Activated B cell treated with CpG ODN at 0.5 μM for 24 hours (primary cell): ENCODE results near the gene PCDHGB2. TPM values are rescaled to one million over a fixed set of nuclear protein-coding genes. Genes with fewer than 3 reads are reported as not detected.

Experiments used
- ATAC-seq: fragments of 200-7000 bp; cut with Tn5 transposase; one replicate; pipeline ENCODE4 v1.10.0; 2021; ENCODE audit warnings: low read depth, mild to moderate bottlenecking, moderate library complexity
- CTCF ChIA-PET: fragments of 350-600 bp; sonication (Branson Sonifier 250); formaldehyde crosslinking; loops from one replicate; lab custom pipeline; 2021; ENCODE audit warnings: antibody characterized with exemption; lab: Charles Lee
- POLR2A ChIA-PET: fragments of 350-600 bp; sonication (Branson Sonifier 250); formaldehyde crosslinking; loops from one replicate; lab custom pipeline; 2021; ENCODE audit warnings: antibody characterized with exemption; lab: Charles Lee
- DNase-seq: peaks from one replicate; pipeline ENCODE4 v3.0.0; 2022
- H3K27ac Mint-ChIP-seq: one replicate; pipeline ENCODE4 v1.8.0; 2020; ENCODE audit warnings: mixed read lengths
- H3K27me3 Mint-ChIP-seq: one replicate; pipeline ENCODE4 v1.8.0; 2021; ENCODE audit warnings: mixed read lengths
- H3K36me3 Mint-ChIP-seq: one replicate; pipeline ENCODE4 v1.8.0; 2021; ENCODE audit warnings: low read depth, mixed read lengths
- H3K4me1 Mint-ChIP-seq: one replicate; pipeline ENCODE4 v1.8.0; 2021; ENCODE audit warnings: mixed read lengths
- H3K4me3 Mint-ChIP-seq: one replicate; pipeline ENCODE4 v1.8.0; 2020; ENCODE audit warnings: mild to moderate bottlenecking, mixed read lengths
- H3K9me3 Mint-ChIP-seq: one replicate; pipeline ENCODE4 v1.8.0; 2020; ENCODE audit warnings: mixed read lengths
- intact Hi-C: fragments of 100-400 bp; cut with micrococcal nuclease; formaldehyde crosslinking; loops from one replicate; pipeline ENCODE4 v1.15.1; 2024
- total RNA-seq: library from RNA; stranded (reverse); gene quantifications from 2 replicates; pipeline ENCODE4 v1.2.3, GENCODE V29; 2022
- TF ChIP-seq, protein P1 (sequence below): fragments of 200-600 bp; IDR thresholded peaks from one replicate; pipeline ENCODE4 v1.8.0; 2022; ENCODE audit warnings: antibody characterized with exemption, mild to moderate bottlenecking

The PCDHGB2 gene
- total RNA-seq, 1 donor from 2014 or later = 2.6 TPM

DNA sequence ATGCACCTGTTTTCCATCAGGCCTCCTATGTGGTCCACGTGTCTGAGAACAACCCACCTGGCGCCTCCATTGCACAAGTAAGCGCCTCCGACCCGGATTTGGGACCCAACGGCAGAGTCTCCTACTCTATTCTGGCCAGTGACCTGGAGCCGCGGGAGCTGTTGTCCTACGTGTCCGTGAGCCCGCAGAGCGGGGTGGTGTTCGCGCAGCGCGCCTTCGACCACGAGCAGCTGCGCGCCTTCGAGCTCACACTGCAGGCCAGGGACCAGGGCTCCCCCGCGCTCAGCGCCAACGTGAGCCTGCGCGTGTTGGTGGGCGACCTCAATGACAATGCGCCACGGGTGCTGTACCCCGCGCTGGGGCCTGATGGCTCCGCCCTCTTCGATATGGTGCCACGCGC lies 8.2 kb upstream of the PCDHGB2 start:
- Mint-ChIP-seq H3K4me3 (no peak overlapping the region), H3K4me1 (no peaks in the 10 kb centered on the region), H3K36me3 (no peaks in the 10 kb centered on the region), H3K27ac (no peak overlapping the region), H3K9me3 (peaks cover 13% of the 10 kb centered on the region), H3K27me3 (peaks cover 56% of the 10 kb centered on the region)
- CTCF ChIA-PET = interaction anchor here (1.2 to 2.5 kb wide), 2 partner anchors 31 to 212 kb away, joined by 3 to 8 read pairs; partner anchors contain the start of gene TAF7
- DNase-seq (no peak), ATAC-seq (no peak)
- POLR2A ChIA-PET = no interaction called here
- TF ChIP-seq, protein P1, sequence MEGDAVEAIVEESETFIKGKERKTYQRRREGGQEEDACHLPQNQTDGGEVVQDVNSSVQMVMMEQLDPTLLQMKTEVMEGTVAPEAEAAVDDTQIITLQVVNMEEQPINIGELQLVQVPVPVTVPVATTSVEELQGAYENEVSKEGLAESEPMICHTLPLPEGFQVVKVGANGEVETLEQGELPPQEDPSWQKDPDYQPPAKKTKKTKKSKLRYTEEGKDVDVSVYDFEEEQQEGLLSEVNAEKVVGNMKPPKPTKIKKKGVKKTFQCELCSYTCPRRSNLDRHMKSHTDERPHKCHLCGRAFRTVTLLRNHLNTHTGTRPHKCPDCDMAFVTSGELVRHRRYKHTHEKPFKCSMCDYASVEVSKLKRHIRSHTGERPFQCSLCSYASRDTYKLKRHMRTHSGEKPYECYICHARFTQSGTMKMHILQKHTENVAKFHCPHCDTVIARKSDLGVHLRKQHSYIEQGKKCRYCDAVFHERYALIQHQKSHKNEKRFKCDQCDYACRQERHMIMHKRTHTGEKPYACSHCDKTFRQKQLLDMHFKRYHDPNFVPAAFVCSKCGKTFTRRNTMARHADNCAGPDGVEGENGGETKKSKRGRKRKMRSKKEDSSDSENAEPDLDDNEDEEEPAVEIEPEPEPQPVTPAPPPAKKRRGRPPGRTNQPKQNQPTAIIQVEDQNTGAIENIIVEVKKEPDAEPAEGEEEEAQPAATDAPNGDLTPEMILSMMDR = no peak
- intact Hi-C loops = no loop called here

DNA sequence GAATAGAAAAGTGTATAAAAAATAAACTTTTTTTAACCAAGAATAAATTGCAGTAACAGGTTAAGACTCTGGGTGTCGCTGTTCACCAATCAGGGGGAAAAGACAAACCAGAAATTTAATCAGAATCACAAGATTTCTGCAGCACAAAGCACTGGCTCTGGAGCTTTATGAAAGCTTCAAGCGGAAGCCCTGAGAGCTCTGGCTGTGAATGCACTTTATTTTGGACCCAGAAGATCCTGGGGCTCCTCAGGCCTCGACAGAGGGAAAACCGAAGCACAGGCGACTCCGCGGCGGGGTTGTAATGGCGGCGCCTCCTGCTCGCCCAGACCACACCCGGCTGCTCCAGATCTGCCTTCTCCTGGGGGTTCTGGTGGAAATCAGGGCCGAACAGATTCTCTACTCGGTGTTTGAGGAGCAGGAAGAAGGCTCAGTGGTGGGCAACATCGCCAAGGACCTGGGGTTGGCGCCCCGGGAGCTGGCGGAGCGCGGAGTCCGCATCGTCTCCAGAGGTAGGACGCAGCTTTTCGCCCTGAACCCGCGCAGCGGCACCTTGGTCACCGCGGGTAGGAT lies 4.8 kb upstream of the PCDHGB2 start, which contains the start of gene PCDHGA4:
TSS of gene PCDHGA4 (plus strand) at position 122 of the 570 bp plus-strand sequence. CDS start at position 209, 87 bp downstream.
- H3K4me3 Mint-ChIP-seq = no peak within 1 kb of the TSS
- peaks cover 58% of the 10 kb centered on the region for H3K27me3 Mint-ChIP-seq
- H3K27ac Mint-ChIP-seq = no peak within 1 kb of the TSS
- no peak for DNase-seq
- intact Hi-C loops = no loop called here
- TF ChIP-seq, protein P1 = no peak
- H3K36me3 Mint-ChIP-seq = peaks cover 2% of the 10 kb centered on the region
- ATAC-seq = no peak
- ChIA-PET CTCF (interaction anchor here (1.3 kb wide), 1 partner anchor 209 kb away, joined by 5 read pairs; no protein-coding TSS in a partner anchor), POLR2A (no interaction called here)
- peaks cover 18% of the 10 kb centered on the region for H3K9me3 Mint-ChIP-seq
- H3K4me1 Mint-ChIP-seq = no peaks in the 10 kb centered on the region

DNA sequence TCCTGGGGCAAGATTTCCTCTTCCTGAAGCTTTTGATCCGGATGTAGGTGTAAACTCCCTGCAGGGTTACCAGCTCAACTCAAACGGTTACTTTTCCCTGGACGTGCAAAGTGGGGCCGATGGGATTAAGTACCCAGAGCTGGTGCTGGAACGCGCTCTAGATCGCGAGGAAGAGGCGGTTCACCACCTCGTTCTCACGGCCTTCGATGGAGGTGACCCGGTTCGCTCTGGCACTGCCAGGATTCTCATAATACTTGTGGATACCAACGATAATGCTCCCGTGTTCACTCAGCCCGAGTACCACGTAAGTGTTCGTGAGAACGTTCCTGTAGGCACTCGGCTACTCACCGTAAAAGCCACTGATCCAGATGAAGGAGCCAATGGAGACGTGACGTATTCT lies 4.2 kb upstream of the PCDHGB2 start:
- CTCF ChIA-PET = interaction anchor here (1.3 kb wide), 1 partner anchor 208 kb away, joined by 5 read pairs; no protein-coding TSS in a partner anchor
- TF ChIP-seq, protein P1 = no peak
- Mint-ChIP-seq H3K27ac (no peak overlapping the region), H3K36me3 (peaks cover 2% of the 10 kb centered on the region), H3K4me1 (no peaks in the 10 kb centered on the region), H3K27me3 (peaks cover 59% of the 10 kb centered on the region), H3K9me3 (peaks cover 19% of the 10 kb centered on the region), H3K4me3 (no peak overlapping the region)
- ATAC-seq (no peak), DNase-seq (no peak)
- POLR2A ChIA-PET = no interaction called here
- intact Hi-C loops = no loop called here

DNA sequence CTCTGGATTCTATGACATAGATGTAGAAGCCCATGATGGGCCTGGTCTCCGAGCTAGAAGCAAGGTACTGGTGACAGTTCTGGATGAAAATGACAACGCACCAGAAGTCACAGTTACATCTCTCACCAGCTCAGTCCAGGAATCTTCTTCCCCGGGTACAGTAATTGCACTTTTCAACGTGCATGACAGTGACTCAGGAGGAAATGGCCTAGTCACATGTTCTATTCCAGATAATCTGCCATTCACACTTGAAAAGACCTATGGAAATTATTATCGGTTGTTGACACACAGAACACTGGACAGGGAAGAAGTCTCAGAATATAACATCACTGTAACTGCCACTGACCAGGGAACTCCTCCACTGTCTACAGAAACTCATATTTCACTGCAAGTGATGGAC lies 3.7 kb upstream of the PCDHGB2 start:
- intact Hi-C loops = no loop called here
- H3K27me3 Mint-ChIP-seq = peaks cover 60% of the 10 kb centered on the region
- no peak for ATAC-seq
- peaks cover 22% of the 10 kb centered on the region for H3K9me3 Mint-ChIP-seq
- CTCF ChIA-PET = interaction anchor here (1.3 kb wide), 1 partner anchor 208 kb away, joined by 5 read pairs; no protein-coding TSS in a partner anchor
- POLR2A ChIA-PET = no interaction called here
- no peaks in the 10 kb centered on the region for H3K4me1 Mint-ChIP-seq
- TF ChIP-seq, protein P1 = no peak
- DNase-seq = no peak
- no peak overlapping the region for H3K4me3 Mint-ChIP-seq
- no peak overlapping the region for H3K27ac Mint-ChIP-seq
- H3K36me3 Mint-ChIP-seq = peaks cover 4% of the 10 kb centered on the region

DNA sequence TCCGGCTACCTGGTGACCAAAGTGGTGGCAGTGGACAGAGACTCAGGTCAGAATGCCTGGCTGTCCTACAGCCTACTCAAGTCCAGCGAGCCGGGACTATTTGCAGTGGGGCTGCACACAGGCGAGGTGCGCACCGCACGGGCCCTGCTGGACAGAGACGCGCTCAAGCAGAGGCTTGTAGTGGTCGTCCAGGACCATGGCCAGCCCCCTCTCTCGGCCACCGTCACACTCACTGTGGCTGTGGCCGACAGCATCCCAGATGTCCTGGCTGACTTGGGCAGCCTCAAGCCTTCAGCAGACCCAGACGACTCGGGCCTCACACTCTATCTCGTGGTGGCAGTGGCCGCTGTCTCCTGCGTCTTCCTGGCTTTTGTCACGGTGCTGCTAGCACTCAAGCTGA lies 2.8 kb upstream of the PCDHGB2 start:
- no peak for DNase-seq
- intact Hi-C loops = no loop called here
- Mint-ChIP-seq H3K36me3 (peaks cover 7% of the 10 kb centered on the region), H3K27ac (no peak overlapping the region), H3K9me3 (peaks cover 25% of the 10 kb centered on the region), H3K27me3 (peaks cover 60% of the 10 kb centered on the region), H3K4me1 (no peaks in the 10 kb centered on the region), H3K4me3 (no peak overlapping the region)
- POLR2A ChIA-PET = no interaction called here
- CTCF ChIA-PET = no interaction called here
- TF ChIP-seq, protein P1 = no peak
- no peak for ATAC-seq
